Chondrocyte (in vitro differentiated cells): ENCODE results near the gene RAB42. TPM values are rescaled to one million over a fixed set of nuclear protein-coding genes. Genes with fewer than 3 reads are reported as not detected.
A peak's percentile ranks its signal among the peaks of the same experiment; 100 is the strongest.

Experiments
- DNase-seq: peaks from one replicate; pipeline ENCODE4 v3.0.0; 2021; ENCODE audit warnings: mixed read lengths, low spot score
- H3K27ac Mint-ChIP-seq: one replicate; pipeline ENCODE4 v1.8.0; 2021; ENCODE audit warnings: mild to moderate bottlenecking, moderate library complexity, mixed read lengths; ENCODE audit not compliant: unreplicated experiment
- H3K27me3 Mint-ChIP-seq: 2 replicates; pipeline ENCODE4 v1.8.0; 2021; ENCODE audit warnings: low read depth, mixed read lengths
- H3K36me3 Mint-ChIP-seq: 2 replicates; pipeline ENCODE4 v1.8.0; 2021; ENCODE audit warnings: low read depth, mixed read lengths
- H3K4me1 Mint-ChIP-seq: 2 replicates; pipeline ENCODE4 v1.8.0; 2021; ENCODE audit warnings: low read depth, mild to moderate bottlenecking, mixed read lengths
- H3K4me3 Mint-ChIP-seq: one replicate; pipeline ENCODE4 v1.8.0; 2021; ENCODE audit warnings: mild to moderate bottlenecking, moderate library complexity, mixed read lengths; ENCODE audit not compliant: unreplicated experiment
- H3K9me3 Mint-ChIP-seq: 2 replicates; pipeline ENCODE4 v1.8.0; 2021; ENCODE audit warnings: low read depth, mixed read lengths
- total RNA-seq: library from RNA; stranded (reverse); gene quantifications from 3 replicates; pipeline ENCODE4 v1.2.1, GENCODE V29; 2021
- TF ChIP-seq, protein P1 (sequence below): fragments of 200-600 bp; sonication (generic); IDR thresholded peaks from 2 replicates; pipeline ENCODE4 v1.5.0; 2021; ENCODE audit warnings: antibody characterized with exemption, mild to moderate bottlenecking, moderate library complexity

Gene RAB42
- total RNA-seq, 1 donor from 2014 or later = 2.6 TPM

DNA sequence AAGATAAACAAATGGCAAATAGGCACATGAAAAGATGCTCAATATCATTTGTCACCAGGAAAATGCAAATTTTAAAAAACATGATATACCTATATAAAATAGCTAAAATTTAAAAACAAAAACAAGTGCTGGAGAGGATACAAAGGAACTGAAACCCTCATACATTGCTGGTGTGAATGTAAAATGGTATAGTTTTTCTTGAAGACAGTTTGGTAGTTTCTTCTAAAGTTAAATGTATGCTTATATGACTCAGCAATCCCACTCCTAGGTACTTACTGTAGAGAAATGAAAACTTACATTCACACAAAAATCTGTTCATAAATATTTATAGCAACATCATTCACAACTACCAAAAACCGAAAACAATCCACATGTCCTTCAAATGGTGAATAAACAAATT is 39.6 kb downstream of the RAB42 start:
- H3K36me3 Mint-ChIP-seq = no peaks in the 10 kb centered on the region
- H3K4me1 Mint-ChIP-seq = peaks cover 5% of the 10 kb centered on the region
- H3K4me3 Mint-ChIP-seq = no peak overlapping the region
- no peak for DNase-seq
- no peaks in the 10 kb centered on the region for H3K27me3 Mint-ChIP-seq
- H3K27ac Mint-ChIP-seq = no peak overlapping the region
- no peaks in the 10 kb centered on the region for H3K9me3 Mint-ChIP-seq
- TF ChIP-seq, protein P1, sequence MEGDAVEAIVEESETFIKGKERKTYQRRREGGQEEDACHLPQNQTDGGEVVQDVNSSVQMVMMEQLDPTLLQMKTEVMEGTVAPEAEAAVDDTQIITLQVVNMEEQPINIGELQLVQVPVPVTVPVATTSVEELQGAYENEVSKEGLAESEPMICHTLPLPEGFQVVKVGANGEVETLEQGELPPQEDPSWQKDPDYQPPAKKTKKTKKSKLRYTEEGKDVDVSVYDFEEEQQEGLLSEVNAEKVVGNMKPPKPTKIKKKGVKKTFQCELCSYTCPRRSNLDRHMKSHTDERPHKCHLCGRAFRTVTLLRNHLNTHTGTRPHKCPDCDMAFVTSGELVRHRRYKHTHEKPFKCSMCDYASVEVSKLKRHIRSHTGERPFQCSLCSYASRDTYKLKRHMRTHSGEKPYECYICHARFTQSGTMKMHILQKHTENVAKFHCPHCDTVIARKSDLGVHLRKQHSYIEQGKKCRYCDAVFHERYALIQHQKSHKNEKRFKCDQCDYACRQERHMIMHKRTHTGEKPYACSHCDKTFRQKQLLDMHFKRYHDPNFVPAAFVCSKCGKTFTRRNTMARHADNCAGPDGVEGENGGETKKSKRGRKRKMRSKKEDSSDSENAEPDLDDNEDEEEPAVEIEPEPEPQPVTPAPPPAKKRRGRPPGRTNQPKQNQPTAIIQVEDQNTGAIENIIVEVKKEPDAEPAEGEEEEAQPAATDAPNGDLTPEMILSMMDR = no peak

- Mint-ChIP-seq H3K4me3 (no peak overlapping the region), H3K4me1 (peaks cover 4% of the 10 kb centered on the region), H3K27ac (no peak overlapping the region), H3K27me3 (no peaks in the 10 kb centered on the region), H3K9me3 (no peaks in the 10 kb centered on the region), H3K36me3 (no peaks in the 10 kb centered on the region)
- TF ChIP-seq, protein P1 = no peak
- no peak for DNase-seq
Observed at GRCh38 chr1:28632560-28632959, 40.5 kb downstream of the RAB42 start.

- TF ChIP-seq, protein P1 = peak; percentile 50
- no peak for DNase-seq
- Mint-ChIP-seq H3K4me3 (no peak overlapping the region), H3K27ac (peak overlapping the region; percentile 99), H3K36me3 (no peaks in the 10 kb centered on the region), H3K4me1 (peaks cover 38% of the 10 kb centered on the region), H3K27me3 (no peaks in the 10 kb centered on the region), H3K9me3 (no peaks in the 10 kb centered on the region)
Observed at GRCh38 chr1:28640766-28641165, 48.7 kb downstream of the RAB42 start.

GRCh38 chr1:28642056-28642846 is 50.2 kb downstream of the RAB42 start:
- Mint-ChIP-seq H3K9me3 (no peaks in the 10 kb centered on the region), H3K36me3 (no peaks in the 10 kb centered on the region), H3K4me3 (peak overlapping the region; percentile 100), H3K4me1 (peaks cover 38% of the 10 kb centered on the region), H3K27ac (peak overlapping the region; percentile 99), H3K27me3 (no peaks in the 10 kb centered on the region)
- TF ChIP-seq, protein P1 = no peak
- no peak for DNase-seq

GRCh38 chr1:28642847-28643635 is 51.0 kb downstream of the RAB42 start, which contains the start of gene TAF12:
Gene TAF12 (minus strand): TSS chr1:28643067. CDS start chr1:28622081, 20,986 bp downstream.
- DNase-seq = peak; percentile 93
- Mint-ChIP-seq H3K4me1 (peaks cover 43% of the 10 kb centered on the region), H3K27me3 (no peaks in the 10 kb centered on the region), H3K9me3 (no peaks in the 10 kb centered on the region), H3K36me3 (no peaks in the 10 kb centered on the region), H3K4me3 (peak within 1 kb of the TSS; percentile 100), H3K27ac (peak within 1 kb of the TSS; percentile 99)
- TF ChIP-seq, protein P1 = peak; percentile 68
